Stomach (tissue), 4 donors: Measurements from ENCODE around the gene NARF.

ENCODE experiments used
- CTCF ChIP-seq, 7 experiments: fragments of 450-650 bp in 4 of 7; fragments of 200-600 bp in 3 of 7; sonication (generic) in 3 of 7; IDR thresholded peaks; one replicate each; pipeline ENCODE4 v1.5.1; 2016 to 2019; ENCODE audit warnings: antibody characterized with exemption in 7 of 7, control low read depth in 2 of 7, mild to moderate bottlenecking in 1 of 7
- POLR2AphosphoS5 ChIP-seq, 3 donors: sonication (generic); formaldehyde crosslinking; IDR thresholded peaks; one replicate each; pipeline ENCODE4 v1.6.1; 2016; ENCODE audit warnings: antibody characterized with exemption in 3 of 3

DNA sequence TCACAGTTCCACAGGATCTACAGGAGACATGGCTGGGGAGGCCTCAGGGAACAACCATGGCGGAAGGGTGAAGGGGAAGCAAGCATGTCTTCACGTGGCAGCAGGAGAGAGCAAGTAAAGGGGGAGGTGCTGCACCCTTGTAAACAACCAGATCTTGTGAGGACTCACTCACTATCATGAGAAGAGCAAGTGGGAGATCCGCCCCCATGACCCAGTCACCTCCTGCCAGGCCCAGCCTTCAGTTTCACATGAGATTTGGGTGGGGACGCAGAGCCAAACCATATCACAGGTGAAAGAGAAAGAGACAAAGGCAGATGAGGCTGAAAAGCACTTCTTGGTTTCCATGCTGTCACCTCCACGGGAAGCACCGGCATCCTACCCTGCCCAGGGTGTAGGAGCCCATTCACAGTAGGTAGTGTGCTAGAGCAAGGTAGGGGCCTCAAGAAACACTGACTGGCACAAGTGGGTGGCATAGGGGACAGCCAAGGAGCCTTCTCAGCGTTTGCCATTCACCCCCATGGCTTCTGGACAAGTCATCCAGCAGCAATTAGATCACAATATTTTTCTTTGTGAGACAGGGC lies 6.6 kb downstream of the NARF start:
- TF ChIP-seq CTCF (IDR thresholded peaks at IDR 0.05) (no peak), POLR2AphosphoS5 (IDR thresholded peaks at IDR 0.05) (no peak)
